Measurements from ENCODE around the gene BPIFB2. TPM values are rescaled to one million over a fixed set of nuclear protein-coding genes. Genes with fewer than 3 reads are reported as not detected.

Gene BPIFB2
- total and polyA plus RNA-seq, 2 donors (not counting 1 experiment from before 2014, with no cell fraction given): not detected

DNA sequence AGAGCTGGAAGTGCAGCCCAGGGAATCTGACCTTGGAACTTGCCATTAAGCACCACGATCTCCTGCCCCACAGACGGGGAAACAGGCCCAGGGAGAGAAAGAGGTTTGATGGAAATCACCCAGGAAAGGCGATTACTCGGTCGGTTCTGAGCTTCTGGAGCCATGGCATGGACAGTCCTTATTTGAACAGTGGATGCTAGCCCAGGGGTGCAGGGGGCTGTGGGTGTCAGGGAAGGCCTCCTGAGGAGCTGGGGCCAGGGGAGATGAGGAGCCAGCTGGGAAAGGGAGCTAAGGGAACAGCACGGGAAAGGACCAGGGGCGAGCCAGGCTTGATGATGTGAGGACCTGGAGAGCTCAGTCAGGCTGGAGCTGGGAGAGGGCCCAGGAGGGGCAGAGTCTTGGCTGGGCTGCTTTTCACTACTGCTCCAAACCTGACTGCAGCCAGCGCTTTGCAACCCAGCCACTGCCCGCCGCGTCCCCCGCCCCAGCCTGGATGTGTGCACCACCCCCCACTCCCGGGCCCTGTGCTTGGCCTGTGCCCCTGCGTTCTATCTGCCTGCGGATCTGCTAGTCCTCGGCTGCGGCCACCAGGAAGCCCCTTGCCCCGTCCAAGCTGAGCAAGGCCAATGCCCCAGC is 21.1 kb upstream of the BPIFB2 start:
- no peaks in the 10 kb centered on the region for H3K4me1 ChIP-seq (ENCODE audit: control insufficient read depth, extremely low read depth, insufficient read depth, low read length)
- TF ChIP-seq, protein P1, sequence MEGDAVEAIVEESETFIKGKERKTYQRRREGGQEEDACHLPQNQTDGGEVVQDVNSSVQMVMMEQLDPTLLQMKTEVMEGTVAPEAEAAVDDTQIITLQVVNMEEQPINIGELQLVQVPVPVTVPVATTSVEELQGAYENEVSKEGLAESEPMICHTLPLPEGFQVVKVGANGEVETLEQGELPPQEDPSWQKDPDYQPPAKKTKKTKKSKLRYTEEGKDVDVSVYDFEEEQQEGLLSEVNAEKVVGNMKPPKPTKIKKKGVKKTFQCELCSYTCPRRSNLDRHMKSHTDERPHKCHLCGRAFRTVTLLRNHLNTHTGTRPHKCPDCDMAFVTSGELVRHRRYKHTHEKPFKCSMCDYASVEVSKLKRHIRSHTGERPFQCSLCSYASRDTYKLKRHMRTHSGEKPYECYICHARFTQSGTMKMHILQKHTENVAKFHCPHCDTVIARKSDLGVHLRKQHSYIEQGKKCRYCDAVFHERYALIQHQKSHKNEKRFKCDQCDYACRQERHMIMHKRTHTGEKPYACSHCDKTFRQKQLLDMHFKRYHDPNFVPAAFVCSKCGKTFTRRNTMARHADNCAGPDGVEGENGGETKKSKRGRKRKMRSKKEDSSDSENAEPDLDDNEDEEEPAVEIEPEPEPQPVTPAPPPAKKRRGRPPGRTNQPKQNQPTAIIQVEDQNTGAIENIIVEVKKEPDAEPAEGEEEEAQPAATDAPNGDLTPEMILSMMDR (conservative IDR thresholded peaks at IDR 0.05 in 1 of 2, IDR thresholded peaks at IDR 0.05 in 1 of 2; ENCODE audit: low read depth in 1 of 2, low read length in 2 of 2): no peak
- no peak for TF ChIP-seq EZH2 (IDR thresholded peaks at IDR 0.05; ENCODE audit: low read length, missing control alignments)
- H4K20me1 ChIP-seq (ENCODE audit: control insufficient read depth, extremely low read depth, insufficient read depth, low read length): no peaks in the 10 kb centered on the region
- no peak overlapping the region for H3K4me3 ChIP-seq (replicated peaks in 1 of 4; ENCODE audit: control extremely low read depth in 1 of 4, insufficient read depth in 1 of 4, low read depth in 3 of 4, low read length in 4 of 4)
- no peak overlapping the region for H2AFZ ChIP-seq (ENCODE audit: low read length)
- no peaks in the 10 kb centered on the region for H3K36me3 ChIP-seq (ENCODE audit: control insufficient read depth, insufficient read depth, low read length)
- DNase-seq (ENCODE audit: low read depth in 2 of 2): no peak
- H3K27ac ChIP-seq (ENCODE audit: insufficient read depth, low read length): no peak overlapping the region
- no peaks in the 10 kb centered on the region for H3K27me3 ChIP-seq (ENCODE audit: control insufficient read depth, insufficient read depth, low read length)
- H3K9me3 ChIP-seq (ENCODE audit: control insufficient read depth, insufficient read depth, low read depth, low read length): no peaks in the 10 kb centered on the region
- no peaks in the 10 kb centered on the region for H3K79me2 ChIP-seq (ENCODE audit: control insufficient read depth, insufficient read depth, low read length)
- no peak overlapping the region for H3K9ac ChIP-seq (ENCODE audit: insufficient read depth, low read length)
- no peak overlapping the region for H3K4me2 ChIP-seq (ENCODE audit: extremely low read depth, insufficient read depth, low read length)

DNA sequence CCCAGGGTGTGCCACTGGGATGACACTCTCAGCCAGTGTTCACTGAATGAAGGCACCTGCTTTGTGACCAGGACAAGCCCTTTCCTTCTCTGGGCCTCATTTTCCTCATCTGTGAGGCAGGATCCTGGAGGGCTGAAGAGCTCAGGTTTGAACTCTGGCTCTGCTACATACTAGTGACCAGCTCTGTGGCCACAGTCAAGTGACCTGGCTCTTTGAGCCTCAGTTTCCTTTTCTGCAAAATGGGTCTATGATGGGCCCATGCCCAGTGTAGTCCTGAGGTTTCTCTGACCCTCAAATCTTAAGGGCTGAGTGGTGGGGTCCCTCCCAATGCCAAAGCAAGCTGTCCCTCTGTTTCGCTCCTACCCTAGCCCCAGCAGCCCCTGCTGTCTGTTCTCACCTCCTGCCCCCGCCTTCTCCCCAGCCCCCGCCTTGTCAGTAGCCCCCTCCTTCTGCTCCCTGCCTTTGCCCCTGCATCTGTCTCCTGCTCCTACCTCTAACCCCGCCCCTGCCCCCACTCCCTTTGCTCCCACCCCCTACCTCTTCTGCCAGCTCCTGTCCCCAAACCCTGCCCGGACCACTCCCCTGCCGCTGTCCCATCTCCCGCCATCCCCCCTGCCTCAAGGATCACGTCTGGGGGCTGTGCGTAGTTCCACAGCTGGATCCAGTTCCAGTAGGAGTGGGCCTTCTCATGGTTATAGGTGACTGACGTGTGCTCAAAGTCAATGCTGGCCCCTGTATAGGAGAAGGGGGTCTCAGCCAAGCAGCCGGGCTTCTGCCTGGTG is 20.3 kb upstream of the BPIFB2 start:
- Histone ChIP-seq H3K9ac (ENCODE audit: insufficient read depth, low read length) (no peak overlapping the region), H3K4me2 (ENCODE audit: extremely low read depth, insufficient read depth, low read length) (no peak overlapping the region), H3K79me2 (ENCODE audit: control insufficient read depth, insufficient read depth, low read length) (no peaks in the 10 kb centered on the region), H3K9me3 (ENCODE audit: control insufficient read depth, insufficient read depth, low read depth, low read length) (no peaks in the 10 kb centered on the region), H3K4me1 (ENCODE audit: control insufficient read depth, extremely low read depth, insufficient read depth, low read length) (no peaks in the 10 kb centered on the region), H4K20me1 (ENCODE audit: control insufficient read depth, extremely low read depth, insufficient read depth, low read length) (no peaks in the 10 kb centered on the region), H3K36me3 (ENCODE audit: control insufficient read depth, insufficient read depth, low read length) (no peaks in the 10 kb centered on the region), H3K4me3 (replicated peaks in 1 of 4; ENCODE audit: control extremely low read depth in 1 of 4, insufficient read depth in 1 of 4, low read depth in 3 of 4, low read length in 4 of 4) (no peak overlapping the region), H3K27ac (ENCODE audit: insufficient read depth, low read length) (no peak overlapping the region), H2AFZ (ENCODE audit: low read length) (no peak overlapping the region), H3K27me3 (ENCODE audit: control insufficient read depth, insufficient read depth, low read length) (no peaks in the 10 kb centered on the region)
- TF ChIP-seq, protein P1 (conservative IDR thresholded peaks at IDR 0.05 in 1 of 2, IDR thresholded peaks at IDR 0.05 in 1 of 2; ENCODE audit: low read depth in 1 of 2, low read length in 2 of 2): no peak
- no peak for TF ChIP-seq EZH2 (IDR thresholded peaks at IDR 0.05; ENCODE audit: low read length, missing control alignments)
- DNase-seq (ENCODE audit: low read depth in 2 of 2): no peak

DNA sequence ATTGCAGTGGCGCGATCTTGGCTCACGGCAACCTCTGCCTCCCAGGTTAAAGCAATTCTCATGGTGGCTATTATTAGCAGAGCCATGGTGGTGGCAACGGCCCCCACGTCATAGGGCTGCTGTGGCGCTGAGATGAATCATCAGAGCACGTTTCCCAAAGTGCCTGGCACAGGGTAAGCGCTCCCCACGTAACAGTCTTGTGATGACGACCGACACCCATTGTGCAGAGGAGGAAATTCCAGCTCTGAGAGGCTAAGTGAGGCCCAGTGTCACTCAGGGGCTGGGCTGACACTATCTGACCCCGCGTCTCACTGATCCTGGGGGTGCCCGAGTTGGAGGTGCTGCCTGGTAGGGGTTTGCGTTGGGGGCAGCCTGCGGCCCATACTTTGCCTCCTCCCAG is 19.5 kb upstream of the BPIFB2 start:
- DNase-seq (ENCODE audit: low read depth in 2 of 2): no peak
- H3K4me3 ChIP-seq (replicated peaks in 1 of 4; ENCODE audit: control extremely low read depth in 1 of 4, insufficient read depth in 1 of 4, low read depth in 3 of 4, low read length in 4 of 4): no peak overlapping the region
- H3K79me2 ChIP-seq (ENCODE audit: control insufficient read depth, insufficient read depth, low read length): no peaks in the 10 kb centered on the region
- H2AFZ ChIP-seq (ENCODE audit: low read length): no peak overlapping the region
- H3K4me1 ChIP-seq (ENCODE audit: control insufficient read depth, extremely low read depth, insufficient read depth, low read length): no peaks in the 10 kb centered on the region
- TF ChIP-seq, protein P1 (conservative IDR thresholded peaks at IDR 0.05 in 1 of 2, IDR thresholded peaks at IDR 0.05 in 1 of 2; ENCODE audit: low read depth in 1 of 2, low read length in 2 of 2): no peak
- no peak for TF ChIP-seq EZH2 (IDR thresholded peaks at IDR 0.05; ENCODE audit: low read length, missing control alignments)
- no peaks in the 10 kb centered on the region for H4K20me1 ChIP-seq (ENCODE audit: control insufficient read depth, extremely low read depth, insufficient read depth, low read length)
- no peak overlapping the region for H3K27ac ChIP-seq (ENCODE audit: insufficient read depth, low read length)
- no peaks in the 10 kb centered on the region for H3K27me3 ChIP-seq (ENCODE audit: control insufficient read depth, insufficient read depth, low read length)
- no peaks in the 10 kb centered on the region for H3K36me3 ChIP-seq (ENCODE audit: control insufficient read depth, insufficient read depth, low read length)
- H3K9me3 ChIP-seq (ENCODE audit: control insufficient read depth, insufficient read depth, low read depth, low read length): no peaks in the 10 kb centered on the region
- H3K9ac ChIP-seq (ENCODE audit: insufficient read depth, low read length): no peak overlapping the region
- no peak overlapping the region for H3K4me2 ChIP-seq (ENCODE audit: extremely low read depth, insufficient read depth, low read length)

Measured in fibroblast of lung (primary cell).